ACC112 (cell line): ENCODE measurements around the gene AGO1.

Source experiments
- H2AFZ ChIP-seq: fragments of 200-600 bp; sonication (generic); one replicate; pipeline ENCODE4 v1.6.0; 2017; ENCODE audit warnings: antibody characterized with exemption, low read length; ENCODE audit not compliant: unreplicated experiment
- H3K27ac ChIP-seq: fragments of 200-600 bp; sonication (generic); 2 replicates; pipeline ENCODE4 v1.5.1; 2014; ENCODE audit warnings: low read depth, mild to moderate bottlenecking, antibody characterized with exemption, low read length, moderate library complexity
- H3K27me3 ChIP-seq: fragments of 200-600 bp; sonication (generic); 2 replicates; pipeline ENCODE4 v1.6.1; 2014; ENCODE audit warnings: mild to moderate bottlenecking, antibody characterized with exemption, low read length, moderate library complexity, mixed read lengths; ENCODE audit not compliant: insufficient read depth
- H3K36me3 ChIP-seq: fragments of 200-600 bp; sonication (generic); 2 replicates; pipeline ENCODE4 v1.6.1; 2016; ENCODE audit warnings: mild to moderate bottlenecking, antibody characterized with exemption, low read length, moderate library complexity, mixed read lengths; ENCODE audit not compliant: insufficient read depth
- H3K4me1 ChIP-seq: fragments of 200-600 bp; sonication (generic); one replicate; pipeline ENCODE4 v1.6.1; 2016; ENCODE audit warnings: low read length, mixed read lengths; ENCODE audit not compliant: insufficient read depth, unreplicated experiment, control insufficient read depth
- H3K4me3 ChIP-seq: fragments of 200-600 bp; sonication (generic); 2 replicates; pipeline ENCODE4 v1.5.1; 2014; ENCODE audit warnings: mild to moderate bottlenecking, low read depth, low read length
- H3K79me2 ChIP-seq: fragments of 200-600 bp; sonication (generic); one replicate; pipeline ENCODE4 v1.6.0; 2016; ENCODE audit warnings: low read length; ENCODE audit not compliant: control insufficient read depth, unreplicated experiment, insufficient read depth

The AGO1 gene

DNA sequence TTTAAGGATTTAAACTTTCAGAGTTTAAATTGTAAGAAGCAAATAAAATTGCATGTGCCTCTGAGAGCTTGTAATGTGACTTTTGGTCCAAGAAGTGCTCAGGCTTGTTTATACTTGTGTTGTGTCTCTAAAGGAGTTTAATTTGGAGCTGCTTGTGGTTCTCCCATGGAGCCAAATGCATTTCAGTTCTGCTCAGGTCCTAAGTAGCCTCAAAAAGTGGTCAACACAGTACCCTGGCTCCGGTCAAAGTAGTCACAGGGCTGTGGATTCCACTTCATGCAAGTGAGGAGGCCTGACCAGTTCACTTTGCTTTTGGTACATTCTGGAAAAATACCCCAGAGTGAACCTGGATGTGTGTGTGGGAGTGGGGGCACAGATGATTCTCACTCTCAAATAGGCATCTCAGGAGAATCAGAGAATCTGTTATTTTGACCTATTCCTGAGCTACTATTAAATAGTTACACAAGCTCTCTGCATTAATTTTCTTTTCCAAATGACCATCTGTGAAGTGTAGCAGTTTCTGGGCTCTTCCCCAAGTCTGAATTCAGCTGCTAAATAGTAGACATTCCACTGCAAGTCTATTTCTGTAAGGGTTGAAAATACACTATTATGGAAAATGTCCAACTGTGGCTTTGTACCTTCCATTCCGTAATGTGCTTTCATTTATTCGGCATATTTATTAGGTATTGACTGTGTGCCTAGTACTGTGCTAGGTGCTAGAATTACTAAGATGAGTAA, 31.7 kb upstream of the AGO1 start:
- no peaks in the 10 kb centered on the region for H3K79me2 ChIP-seq
- no peaks in the 10 kb centered on the region for H3K27me3 ChIP-seq
- H2AFZ ChIP-seq: no peak overlapping the region
- H3K4me1 ChIP-seq: no peaks in the 10 kb centered on the region
- H3K36me3 ChIP-seq: 0 out of 2 replicates have a peak, but pooled peaks cover 3% of the 10 kb centered on the region
- H3K4me3 ChIP-seq: no peak overlapping the region
- no peak overlapping the region for H3K27ac ChIP-seq

GRCh38 chr1:35852241-35852640, 30.8 kb upstream of the AGO1 start:
- no peak overlapping the region for H3K27ac ChIP-seq
- H3K4me3 ChIP-seq: no peak overlapping the region
- no peak overlapping the region for H2AFZ ChIP-seq
- no peaks in the 10 kb centered on the region for H3K79me2 ChIP-seq
- H3K36me3 ChIP-seq: 0 out of 2 replicates have a peak, but pooled peaks cover 3% of the 10 kb centered on the region
- H3K27me3 ChIP-seq: no peaks in the 10 kb centered on the region
- H3K4me1 ChIP-seq: no peaks in the 10 kb centered on the region

GRCh38 chr1:35854989-35855700, 27.9 kb upstream of the AGO1 start:
- Histone ChIP-seq H3K27ac (no peak overlapping the region), H3K4me3 (no peak overlapping the region), H3K27me3 (no peaks in the 10 kb centered on the region), H2AFZ (no peak overlapping the region), H3K36me3 (0 out of 2 replicates have a peak, but pooled peaks cover 1% of the 10 kb centered on the region), H3K79me2 (no peaks in the 10 kb centered on the region), H3K4me1 (no peaks in the 10 kb centered on the region)

DNA sequence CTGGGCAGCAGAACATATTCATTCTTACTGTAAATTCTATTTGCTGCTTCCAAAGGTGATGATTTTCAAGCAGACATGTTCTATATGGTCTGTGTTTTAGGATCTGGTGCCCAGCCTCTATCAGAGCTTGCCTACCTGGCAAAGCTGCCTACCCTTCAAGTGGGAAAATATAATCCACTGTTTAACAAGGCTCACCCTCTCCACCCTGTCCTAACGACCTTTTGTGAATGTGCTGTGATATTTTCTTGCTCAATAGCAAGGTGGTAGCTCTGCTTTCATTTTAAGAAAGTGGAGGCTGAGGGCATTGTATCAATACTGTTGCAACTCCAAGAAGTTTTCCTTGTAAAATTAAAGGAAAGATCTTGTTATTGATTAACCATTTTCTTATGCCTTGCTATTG, 26.0 kb upstream of the AGO1 start:
- Histone ChIP-seq H3K36me3 (no peaks in the 10 kb centered on the region), H3K27ac (no peak overlapping the region), H3K4me3 (no peak overlapping the region), H3K27me3 (no peaks in the 10 kb centered on the region), H3K79me2 (no peaks in the 10 kb centered on the region), H3K4me1 (no peaks in the 10 kb centered on the region), H2AFZ (no peak overlapping the region)

- Histone ChIP-seq H3K4me1 (no peaks in the 10 kb centered on the region), H3K36me3 (no peaks in the 10 kb centered on the region), H3K79me2 (no peaks in the 10 kb centered on the region), H2AFZ (no peak overlapping the region), H3K27me3 (no peaks in the 10 kb centered on the region), H3K4me3 (no peak overlapping the region), H3K27ac (no peak overlapping the region)
Observed at GRCh38 chr1:35857830-35858229, 25.2 kb upstream of the AGO1 start.

DNA sequence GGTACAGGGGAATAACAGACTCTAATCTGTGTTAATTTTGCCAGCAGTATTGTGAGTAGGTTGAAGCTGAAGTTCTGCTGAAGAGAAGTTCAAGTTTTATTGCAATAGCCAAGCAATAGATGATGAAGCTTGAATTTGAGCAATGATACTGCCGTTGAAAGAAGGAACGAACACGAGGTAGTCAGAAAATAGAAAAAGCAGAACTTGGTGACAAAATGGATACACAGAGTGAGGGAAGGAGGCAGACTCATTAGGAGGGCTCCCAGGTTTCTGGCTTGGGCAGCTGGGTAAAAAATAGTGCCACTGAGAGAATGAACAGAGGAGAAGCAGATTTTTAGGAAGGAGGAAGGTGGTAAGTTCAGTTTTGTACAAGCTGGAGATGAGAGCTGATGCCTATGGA, 22.3 kb upstream of the AGO1 start:
- Histone ChIP-seq H3K27ac (no peak overlapping the region), H3K79me2 (no peaks in the 10 kb centered on the region), H3K27me3 (no peaks in the 10 kb centered on the region), H3K4me3 (no peak overlapping the region), H3K4me1 (no peaks in the 10 kb centered on the region), H2AFZ (no peak overlapping the region), H3K36me3 (no peaks in the 10 kb centered on the region)

GRCh38 chr1:35863136-35863535, 19.9 kb upstream of the AGO1 start:
- no peaks in the 10 kb centered on the region for H3K27me3 ChIP-seq
- no peak overlapping the region for H3K4me3 ChIP-seq
- H2AFZ ChIP-seq: no peak overlapping the region
- H3K36me3 ChIP-seq: no peaks in the 10 kb centered on the region
- H3K4me1 ChIP-seq: no peaks in the 10 kb centered on the region
- no peak overlapping the region for H3K27ac ChIP-seq
- H3K79me2 ChIP-seq: no peaks in the 10 kb centered on the region

GRCh38 chr1:35863881-35864625, 19.0 kb upstream of the AGO1 start:
- Histone ChIP-seq H2AFZ (no peak overlapping the region), H3K27ac (no peak overlapping the region), H3K4me3 (no peak overlapping the region), H3K4me1 (no peaks in the 10 kb centered on the region), H3K36me3 (no peaks in the 10 kb centered on the region), H3K79me2 (no peaks in the 10 kb centered on the region), H3K27me3 (no peaks in the 10 kb centered on the region)

GRCh38 chr1:35864813-35865212, 18.2 kb upstream of the AGO1 start:
- Histone ChIP-seq H3K27ac (no peak overlapping the region), H3K4me1 (no peaks in the 10 kb centered on the region), H2AFZ (no peak overlapping the region), H3K79me2 (no peaks in the 10 kb centered on the region), H3K27me3 (no peaks in the 10 kb centered on the region), H3K4me3 (no peak overlapping the region), H3K36me3 (no peaks in the 10 kb centered on the region)

GRCh38 chr1:35866991-35867390, 16.0 kb upstream of the AGO1 start:
- no peaks in the 10 kb centered on the region for H3K79me2 ChIP-seq
- H3K4me3 ChIP-seq: no peak overlapping the region
- H2AFZ ChIP-seq: no peak overlapping the region
- H3K27me3 ChIP-seq: no peaks in the 10 kb centered on the region
- H3K36me3 ChIP-seq: no peaks in the 10 kb centered on the region
- no peaks in the 10 kb centered on the region for H3K4me1 ChIP-seq
- no peak overlapping the region for H3K27ac ChIP-seq
